Bone marrow (tissue), 2 donors: Measurements from ENCODE around the gene CKMT2.

Source experiments
- DNase-seq, 2 donors: peaks; one replicate each; lab custom pipeline; 2025; lab: John Stamatoyannopoulos, UW

The CKMT2 gene

DNA sequence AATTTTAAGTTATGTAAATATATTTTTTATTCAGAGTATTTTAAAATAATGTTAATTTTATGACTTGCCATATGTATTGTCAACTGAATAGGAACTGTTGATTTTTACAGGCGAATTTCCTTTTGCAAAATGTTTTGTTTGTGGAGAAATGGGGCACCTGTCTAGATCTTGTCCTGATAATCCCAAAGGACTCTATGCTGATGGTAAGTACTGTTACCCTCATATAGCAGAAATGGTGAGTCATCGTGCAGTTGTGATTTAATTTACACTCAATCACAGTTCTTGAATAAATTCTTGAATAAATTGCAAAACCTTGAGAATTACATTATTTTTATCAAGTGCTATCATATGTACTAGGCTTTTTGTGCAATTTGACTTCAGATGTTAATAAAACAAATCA, 75.7 kb downstream of the CKMT2 start:
- DNase-seq = no peak

- DNase-seq = no peak
Observed at GRCh38 chr5:81310402-81311063, 77.4 kb downstream of the CKMT2 start.

GRCh38 chr5:81313278-81313677, 80.2 kb downstream of the CKMT2 start:
- no peak for DNase-seq

GRCh38 chr5:81313686-81314085, 80.6 kb downstream of the CKMT2 start:
- DNase-seq = no peak

GRCh38 chr5:81314581-81314980, 81.5 kb downstream of the CKMT2 start:
- no peak for DNase-seq

- no peak for DNase-seq
Observed at GRCh38 chr5:81315336-81315735, 82.2 kb downstream of the CKMT2 start.

GRCh38 chr5:81315830-81316229, 82.7 kb downstream of the CKMT2 start:
- no peak for DNase-seq
